Mammary epithelial cell (primary cell): ENCODE results near the gene NMNAT3.

ENCODE experiments used
- EZH2 ChIP-seq: IDR thresholded peaks from 2 replicates; pipeline ENCODE4 v1.6.1; 2012; ENCODE audit warnings: low read length, inconsistent platforms, borderline replicate concordance
- TF ChIP-seq, protein P1 (sequence below), 2 donors: IDR thresholded peaks in 1 of 2; conservative IDR thresholded peaks in 1 of 2; 2 replicates each; pipeline ENCODE4 v1.5.1; 2011 to 2012; ENCODE audit warnings: inconsistent platforms in 2 of 2, low read length in 2 of 2, mild to moderate bottlenecking in 2 of 2, control low read depth in 1 of 2, low read depth in 1 of 2; ENCODE audit not compliant: insufficient read depth in 1 of 2; ENCODE audit errors: extremely low read depth in 1 of 2

GRCh38 chr3:139559541-139559940, 118.2 kb downstream of the NMNAT3 start:
- TF ChIP-seq, protein P1, sequence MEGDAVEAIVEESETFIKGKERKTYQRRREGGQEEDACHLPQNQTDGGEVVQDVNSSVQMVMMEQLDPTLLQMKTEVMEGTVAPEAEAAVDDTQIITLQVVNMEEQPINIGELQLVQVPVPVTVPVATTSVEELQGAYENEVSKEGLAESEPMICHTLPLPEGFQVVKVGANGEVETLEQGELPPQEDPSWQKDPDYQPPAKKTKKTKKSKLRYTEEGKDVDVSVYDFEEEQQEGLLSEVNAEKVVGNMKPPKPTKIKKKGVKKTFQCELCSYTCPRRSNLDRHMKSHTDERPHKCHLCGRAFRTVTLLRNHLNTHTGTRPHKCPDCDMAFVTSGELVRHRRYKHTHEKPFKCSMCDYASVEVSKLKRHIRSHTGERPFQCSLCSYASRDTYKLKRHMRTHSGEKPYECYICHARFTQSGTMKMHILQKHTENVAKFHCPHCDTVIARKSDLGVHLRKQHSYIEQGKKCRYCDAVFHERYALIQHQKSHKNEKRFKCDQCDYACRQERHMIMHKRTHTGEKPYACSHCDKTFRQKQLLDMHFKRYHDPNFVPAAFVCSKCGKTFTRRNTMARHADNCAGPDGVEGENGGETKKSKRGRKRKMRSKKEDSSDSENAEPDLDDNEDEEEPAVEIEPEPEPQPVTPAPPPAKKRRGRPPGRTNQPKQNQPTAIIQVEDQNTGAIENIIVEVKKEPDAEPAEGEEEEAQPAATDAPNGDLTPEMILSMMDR (conservative IDR thresholded peaks at IDR 0.05 in 1 of 2, IDR thresholded peaks at IDR 0.05 in 1 of 2; ENCODE audit: extremely low read depth in 1 of 2, insufficient read depth in 1 of 2, low read depth in 1 of 2, low read length in 2 of 2), result no peak
- TF ChIP-seq EZH2, result no peak
